Measurements from ENCODE around the gene DNM3. TPM values are rescaled to one million over a fixed set of nuclear protein-coding genes. Genes with fewer than 3 reads are reported as not detected.

Gene DNM3
- total and polyA plus RNA-seq, 9 of the 15 experiments (the other 6 are each of a cell fraction or from before 2014, with no cell fraction given) = 0.08 to 0.36 (median 0.22) TPM; not detected in 1

- TF ChIP-seq E4F1 (CRISPR knock-in tag; IDR thresholded peaks at IDR 0.05; ENCODE audit: borderline replicate concordance) (no peak), ZNF24 (IDR thresholded peaks at IDR 0.05) (0 out of 2 replicates have a peak, but pooled peaks have one; percentile 26), CTBP1 (IDR thresholded peaks at IDR 0.05; ENCODE audit: borderline replicate concordance) (0 out of 2 replicates have a peak, but pooled peaks have one; percentile 20), ARID3A (IDR thresholded peaks at IDR 0.05; ENCODE audit: borderline replicate concordance, low read depth, low read length) (peak; percentile 99), ZNF431 (CRISPR knock-in tag; IDR thresholded peaks at IDR 0.05) (peak; percentile 40; the same call in 1 of the 2 replicates), E2F8 (IDR thresholded peaks at IDR 0.05; ENCODE audit: low read depth, partially characterized antibody) (peak; percentile 21), RAD21 (CRISPR knock-in tag; conservative IDR thresholded peaks at IDR 0.05 in 1 of 2, IDR thresholded peaks at IDR 0.05 in 1 of 2) (peak; percentile 93 to 99), CLOCK (CRISPR knock-in tag; IDR thresholded peaks at IDR 0.05; ENCODE audit: borderline replicate concordance) (no peak), GTF2A2 (tag; IDR thresholded peaks at IDR 0.05) (no peak), KLF16 (IDR thresholded peaks at IDR 0.05) (peak; percentile 35; the same call in 1 of the 2 replicates), ARID2 (IDR thresholded peaks at IDR 0.05) (peak; percentile 53; the same call in 1 of the 2 replicates)
Observed at GRCh38 chr1:172429331-172430127, 588.2 kb downstream of the DNM3 start (continued).
